KMS-11 (cell line): ENCODE data around the gene HDAC4.

Experiments used
- H2AFZ ChIP-seq: fragments of 200-600 bp; sonication (generic); 2 replicates; pipeline ENCODE4 v1.6.1; 2016; ENCODE audit warnings: antibody characterized with exemption, mixed run types, low read depth
- H3K27ac ChIP-seq: fragments of 200-600 bp; sonication (generic); 2 replicates; pipeline ENCODE4 v1.6.1; 2016; ENCODE audit warnings: mild to moderate bottlenecking, mixed run types
- H3K27me3 ChIP-seq: fragments of 200-600 bp; sonication (generic); 2 replicates; pipeline ENCODE4 v1.6.1; 2017; ENCODE audit warnings: mild to moderate bottlenecking, low read depth, mixed run types, moderate library complexity; ENCODE audit not compliant: insufficient read depth
- H3K36me3 ChIP-seq: fragments of 200-600 bp; sonication (generic); 2 replicates; pipeline ENCODE4 v1.6.1; 2017; ENCODE audit warnings: mild to moderate bottlenecking, mixed run types; ENCODE audit not compliant: insufficient read depth
- H3K4me1 ChIP-seq: fragments of 200-600 bp; sonication (generic); 2 replicates; pipeline ENCODE4 v1.6.1; 2016; ENCODE audit warnings: mild to moderate bottlenecking, low read depth, mixed run types; ENCODE audit not compliant: poor library complexity, severe bottlenecking
- H3K4me2 ChIP-seq: fragments of 200-600 bp; sonication (generic); 2 replicates; pipeline ENCODE4 v1.7.0; 2016; ENCODE audit warnings: mild to moderate bottlenecking, mixed run types
- H3K4me3 ChIP-seq: fragments of 200-600 bp; sonication (generic); IDR thresholded peaks from 2 replicates; pipeline ENCODE4 v1.6.1; 2017; ENCODE audit warnings: low read depth, low read length, mixed read lengths; ENCODE audit not compliant: insufficient read depth
- H3K79me2 ChIP-seq: fragments of 200-600 bp; sonication (generic); 2 replicates; pipeline ENCODE4 v1.6.1; 2016; ENCODE audit warnings: low read depth, mixed run types; ENCODE audit not compliant: insufficient read depth
- H3K9ac ChIP-seq: fragments of 200-600 bp; sonication (generic); 2 replicates; pipeline ENCODE4 v1.6.1; 2016; ENCODE audit warnings: mild to moderate bottlenecking, mixed run types
- H4K20me1 ChIP-seq: fragments of 200-600 bp; sonication (generic); 2 replicates; pipeline ENCODE4 v1.6.1; 2016; ENCODE audit warnings: mild to moderate bottlenecking, mixed run types; ENCODE audit not compliant: insufficient read depth
- CTCF ChIP-seq: fragments of 200-600 bp; sonication (generic); conservative IDR thresholded peaks from 2 replicates; pipeline ENCODE4 v1.6.1; 2017; ENCODE audit warnings: low read depth, mild to moderate bottlenecking, antibody characterized with exemption, low read length, moderate library complexity, mixed read lengths

Gene HDAC4

GRCh38 chr2:239368906-239369552, 31.8 kb downstream of the HDAC4 start:
- Histone ChIP-seq H3K27ac (no peak overlapping the region), H2AFZ (no peak overlapping the region), H3K36me3 (no peaks in the 10 kb centered on the region), H3K27me3 (no peaks in the 10 kb centered on the region), H3K79me2 (no peaks in the 10 kb centered on the region; the same call in 1 of the 2 replicates), H3K4me3 (no peak overlapping the region), H3K4me1 (no peaks in the 10 kb centered on the region), H4K20me1 (no peaks in the 10 kb centered on the region), H3K9ac (no peak overlapping the region), H3K4me2 (no peak overlapping the region)
- TF ChIP-seq CTCF, result no peak

- no peaks in the 10 kb centered on the region for H3K4me1 ChIP-seq
- no peaks in the 10 kb centered on the region for H3K36me3 ChIP-seq
- no peak for TF ChIP-seq CTCF
- no peak overlapping the region for H3K4me3 ChIP-seq
- H2AFZ ChIP-seq, result no peak overlapping the region
- H3K27ac ChIP-seq, result no peak overlapping the region
- H4K20me1 ChIP-seq, result no peaks in the 10 kb centered on the region
- no peaks in the 10 kb centered on the region for H3K27me3 ChIP-seq
- H3K9ac ChIP-seq, result no peak overlapping the region
- H3K79me2 ChIP-seq, result peaks cover under 1% of the 10 kb centered on the region; the same call in 1 of the 2 replicates
- no peak overlapping the region for H3K4me2 ChIP-seq
Observed at GRCh38 chr2:239368321-239368720, 32.5 kb downstream of the HDAC4 start.

GRCh38 chr2:239366740-239367139, 34.1 kb downstream of the HDAC4 start:
- TF ChIP-seq CTCF, result no peak
- Histone ChIP-seq H3K9ac (no peak overlapping the region), H3K27ac (no peak overlapping the region), H3K27me3 (no peaks in the 10 kb centered on the region), H2AFZ (no peak overlapping the region), H3K36me3 (no peaks in the 10 kb centered on the region), H3K4me3 (no peak overlapping the region), H3K79me2 (peaks cover 13% of the 10 kb centered on the region; the same call in 1 of the 2 replicates), H3K4me1 (no peaks in the 10 kb centered on the region), H4K20me1 (no peaks in the 10 kb centered on the region), H3K4me2 (no peak overlapping the region)

- TF ChIP-seq CTCF, result no peak
- no peak overlapping the region for H3K4me3 ChIP-seq
- H3K4me2 ChIP-seq, result no peak overlapping the region
- H3K27me3 ChIP-seq, result no peaks in the 10 kb centered on the region
- H3K79me2 ChIP-seq, result peaks cover 13% of the 10 kb centered on the region; the same call in 1 of the 2 replicates
- H3K4me1 ChIP-seq, result no peaks in the 10 kb centered on the region
- no peak overlapping the region for H2AFZ ChIP-seq
- no peak overlapping the region for H3K27ac ChIP-seq
- no peak overlapping the region for H3K9ac ChIP-seq
- no peaks in the 10 kb centered on the region for H3K36me3 ChIP-seq
- no peaks in the 10 kb centered on the region for H4K20me1 ChIP-seq
Observed at GRCh38 chr2:239365782-239366435, 34.9 kb downstream of the HDAC4 start.
